PC-9 (cell line): ENCODE measurements around the gene SIAH3. TPM values are rescaled to one million over a fixed set of nuclear protein-coding genes. Genes with fewer than 3 reads are reported as not detected.
A peak's percentile ranks its signal among the peaks of the same experiment; 100 is the strongest.

Experiments
- BruUV-seq: library from RNA; stranded (reverse); fragments of 400-500 nt; replicated peaks from 2 replicates; lab custom pipeline; 2021; lab: Mats Ljungman, UMichigan
- CTCF ChIA-PET: fragments of 300-600 bp; sonication (Branson Sonifier 250); formaldehyde crosslinking; loops from one replicate; lab custom pipeline; 2022; ENCODE audit warnings: antibody characterized with exemption; lab: Charles Lee
- POLR2A ChIA-PET: fragments of 300-600 bp; sonication (Branson Sonifier 250); formaldehyde crosslinking; loops from one replicate; lab custom pipeline; 2022; ENCODE audit warnings: antibody characterized with exemption; ENCODE audit not compliant: unreplicated experiment; lab: Charles Lee
- DNase-seq, 2 experiments: peaks; one replicate each; pipeline versions ENCODE4 v3.0.0 to v3.0.0-alpha.2; 2015 to 2022; ENCODE audit warnings: mixed read lengths in 1 of 2
- H2AFZ ChIP-seq: fragments of 200-600 bp; sonication (generic); 2 replicates; pipeline ENCODE4 v1.8.1; 2017; ENCODE audit warnings: antibody characterized with exemption
- H3F3A ChIP-seq: fragments of 200-600 bp; sonication (generic); 2 replicates; pipeline ENCODE4 v1.8.1; 2017; ENCODE audit warnings: antibody characterized with exemption, mild to moderate bottlenecking, low read depth; ENCODE audit not compliant: insufficient read depth
- H3K27ac ChIP-seq: fragments of 200-600 bp; sonication (generic); 2 replicates; pipeline ENCODE4 v1.6.1; 2016; ENCODE audit warnings: mixed run types
- H3K27me3 ChIP-seq: fragments of 200-600 bp; sonication (generic); 2 replicates; pipeline ENCODE4 v1.6.1; 2016; ENCODE audit warnings: low read depth, mixed run types; ENCODE audit not compliant: insufficient read depth
- H3K36me3 ChIP-seq: fragments of 200-600 bp; sonication (generic); 2 replicates; pipeline ENCODE4 v1.6.1; 2016; ENCODE audit warnings: low read depth, mixed run types
- H3K4me1 ChIP-seq: fragments of 200-600 bp; sonication (generic); replicated peaks from 2 replicates; pipeline ENCODE4 v1.6.1; 2016; ENCODE audit warnings: mixed run types; ENCODE audit not compliant: insufficient read depth
- H3K4me2 ChIP-seq: fragments of 200-600 bp; sonication (generic); 2 replicates; pipeline ENCODE4 v1.6.1; 2017; ENCODE audit warnings: mixed run types
- H3K4me3 ChIP-seq: fragments of 200-600 bp; sonication (generic); 2 replicates; pipeline ENCODE4 v1.6.1; 2016; ENCODE audit warnings: mixed run types
- H3K79me2 ChIP-seq: fragments of 200-600 bp; sonication (generic); 2 replicates; pipeline ENCODE4 v1.6.1; 2017; ENCODE audit warnings: low read depth, mixed run types
- H3K9me2 ChIP-seq: fragments of 200-600 bp; sonication (generic); 2 replicates; pipeline ENCODE4 v1.8.1; 2017; ENCODE audit warnings: mild to moderate bottlenecking; ENCODE audit not compliant: insufficient read depth
- H3K9me3 ChIP-seq: fragments of 200-600 bp; sonication (generic); 2 replicates; pipeline ENCODE4 v1.8.1; 2016; ENCODE audit warnings: low read depth; ENCODE audit not compliant: insufficient read depth
- H4K20me1 ChIP-seq: fragments of 200-600 bp; sonication (generic); 2 replicates; pipeline ENCODE4 v1.8.1; 2017; ENCODE audit not compliant: insufficient read depth
- EZH2 ChIP-seq: fragments of 200-600 bp; sonication (generic); IDR thresholded peaks from 2 replicates; pipeline ENCODE4 v1.8.0; 2017; ENCODE audit warnings: antibody characterized with exemption, low read depth
- intact Hi-C: fragments of 100-400 bp; cut with micrococcal nuclease; formaldehyde crosslinking; loops from one replicate; pipeline ENCODE4 v1.10.0; 2022; ENCODE audit not compliant: unreplicated experiment
- total RNA-seq: library from RNA; stranded (reverse); gene quantifications from 2 replicates; pipeline ENCODE4 v1.2.3, GENCODE V29; 2021
- TF ChIP-seq, protein P1 (sequence below): fragments of 200-600 bp; sonication (generic); conservative IDR thresholded peaks from 2 replicates; pipeline ENCODE4 v1.6.1; 2017; ENCODE audit warnings: mixed run types, antibody characterized with exemption, mild to moderate bottlenecking, moderate library complexity

SIAH3 gene
- total RNA-seq, 1 experiment from 2014 or later, result not detected

GRCh38 chr13:45731455-45731854, 120.1 kb downstream of the SIAH3 start:
- H3K4me3 ChIP-seq, result no peak overlapping the region
- H3K4me2 ChIP-seq, result no peak overlapping the region
- no peaks in the 10 kb centered on the region for H4K20me1 ChIP-seq
- ChIA-PET POLR2A (no interaction called here), CTCF (interaction anchor here (0.6 kb wide), 1 partner anchor 156 kb away, joined by 16 read pairs; no protein-coding TSS in a partner anchor)
- H3K27ac ChIP-seq, result no peak overlapping the region
- BruUV-seq, result no TSS peak
- peaks cover 60% of the 10 kb centered on the region for H3K27me3 ChIP-seq
- no peaks in the 10 kb centered on the region for H3K9me3 ChIP-seq
- TF ChIP-seq, protein P1, sequence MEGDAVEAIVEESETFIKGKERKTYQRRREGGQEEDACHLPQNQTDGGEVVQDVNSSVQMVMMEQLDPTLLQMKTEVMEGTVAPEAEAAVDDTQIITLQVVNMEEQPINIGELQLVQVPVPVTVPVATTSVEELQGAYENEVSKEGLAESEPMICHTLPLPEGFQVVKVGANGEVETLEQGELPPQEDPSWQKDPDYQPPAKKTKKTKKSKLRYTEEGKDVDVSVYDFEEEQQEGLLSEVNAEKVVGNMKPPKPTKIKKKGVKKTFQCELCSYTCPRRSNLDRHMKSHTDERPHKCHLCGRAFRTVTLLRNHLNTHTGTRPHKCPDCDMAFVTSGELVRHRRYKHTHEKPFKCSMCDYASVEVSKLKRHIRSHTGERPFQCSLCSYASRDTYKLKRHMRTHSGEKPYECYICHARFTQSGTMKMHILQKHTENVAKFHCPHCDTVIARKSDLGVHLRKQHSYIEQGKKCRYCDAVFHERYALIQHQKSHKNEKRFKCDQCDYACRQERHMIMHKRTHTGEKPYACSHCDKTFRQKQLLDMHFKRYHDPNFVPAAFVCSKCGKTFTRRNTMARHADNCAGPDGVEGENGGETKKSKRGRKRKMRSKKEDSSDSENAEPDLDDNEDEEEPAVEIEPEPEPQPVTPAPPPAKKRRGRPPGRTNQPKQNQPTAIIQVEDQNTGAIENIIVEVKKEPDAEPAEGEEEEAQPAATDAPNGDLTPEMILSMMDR, result no peak
- no peak for TF ChIP-seq EZH2
- intact Hi-C loops, result no loop called here
- no peak overlapping the region for H2AFZ ChIP-seq
- no peaks in the 10 kb centered on the region for H3K36me3 ChIP-seq
- H3K79me2 ChIP-seq, result no peaks in the 10 kb centered on the region
- H3K9me2 ChIP-seq, result no peaks in the 10 kb centered on the region
- H3K4me1 ChIP-seq, result no peaks in the 10 kb centered on the region
- no peaks in the 10 kb centered on the region for H3F3A ChIP-seq
- no peak for DNase-seq

- H3F3A ChIP-seq, result no peaks in the 10 kb centered on the region
- TF ChIP-seq, protein P1, result peak; percentile 30; the same call in 1 of the 2 replicates
- TF ChIP-seq EZH2, result no peak
- no peaks in the 10 kb centered on the region for H3K9me2 ChIP-seq
- no peaks in the 10 kb centered on the region for H3K36me3 ChIP-seq
- ChIA-PET CTCF (no interaction called here), POLR2A (no interaction called here)
- H3K4me3 ChIP-seq, result no peak overlapping the region
- DNase-seq, result no peak
- H3K27me3 ChIP-seq, result peaks cover 64% of the 10 kb centered on the region
- no peak overlapping the region for H2AFZ ChIP-seq
- H3K27ac ChIP-seq, result no peak overlapping the region
- no peaks in the 10 kb centered on the region for H3K9me3 ChIP-seq
- H3K4me1 ChIP-seq, result no peaks in the 10 kb centered on the region
- H3K4me2 ChIP-seq, result no peak overlapping the region
- intact Hi-C loops, result loop anchor here (2.0 kb wide), 1 partner anchor 218 kb away; no protein-coding TSS in a partner anchor
- H4K20me1 ChIP-seq, result no peaks in the 10 kb centered on the region
- BruUV-seq, result no TSS peak
- no peaks in the 10 kb centered on the region for H3K79me2 ChIP-seq
Measured at GRCh38 chr13:45728759-45729158, 122.8 kb downstream of the SIAH3 start.

Other genes starting within 250 kb of the SIAH3 start
- not detected in 2 replicates for gene ERICH6B, start 236.0 kb downstream of the SIAH3 start, total RNA-seq
- not detected in 2 replicates for gene CBY2, start 149.4 kb downstream of the SIAH3 start, total RNA-seq
- 29.4 and 36.9 TPM in 2 replicates for gene ZC3H13, start 201.0 kb upstream of the SIAH3 start, total RNA-seq